ENCODE measurements around the gene CCDC34.

Gene CCDC34

GRCh38 chr11:27362749-27363575 lies at the start of gene CCDC34:
CCDC34 (minus strand) TSS chr11:27363215; CDS start chr11:27363194, 21 bp downstream.
- H3K4me3 ChIP-seq (replicated peaks; ENCODE audit: low read depth, low read length) = peak within 1 kb of the TSS; percentile 84
- TF ChIP-seq CTCF (IDR thresholded peaks at IDR 0.05; ENCODE audit: low read depth, low read length, missing control alignments) = no peak
- DNase-seq (ENCODE audit: extremely low read depth, low read depth) = peak; percentile 67

- no peak overlapping the region for H3K4me3 ChIP-seq (replicated peaks; ENCODE audit: low read depth, low read length)
- DNase-seq (ENCODE audit: extremely low read depth, low read depth) = no peak
- TF ChIP-seq CTCF (IDR thresholded peaks at IDR 0.05; ENCODE audit: low read depth, low read length, missing control alignments) = no peak
Observed at GRCh38 chr11:27412192-27412691, 49.2 kb upstream of the CCDC34 start.

GRCh38 chr11:27411328-27411727 lies 48.3 kb upstream of the CCDC34 start:
- no peak for TF ChIP-seq CTCF (IDR thresholded peaks at IDR 0.05; ENCODE audit: low read depth, low read length, missing control alignments)
- H3K4me3 ChIP-seq (replicated peaks; ENCODE audit: low read depth, low read length) = no peak overlapping the region
- no peak for DNase-seq (ENCODE audit: extremely low read depth, low read depth)

- no peak overlapping the region for H3K4me3 ChIP-seq (replicated peaks; ENCODE audit: low read depth, low read length)
- no peak for TF ChIP-seq CTCF (IDR thresholded peaks at IDR 0.05; ENCODE audit: low read depth, low read length, missing control alignments)
- DNase-seq (ENCODE audit: extremely low read depth, low read depth) = no peak
Observed at GRCh38 chr11:27410272-27410671, 47.3 kb upstream of the CCDC34 start.

GRCh38 chr11:27409742-27410141 lies 46.7 kb upstream of the CCDC34 start:
- no peak overlapping the region for H3K4me3 ChIP-seq (replicated peaks; ENCODE audit: low read depth, low read length)
- TF ChIP-seq CTCF (IDR thresholded peaks at IDR 0.05; ENCODE audit: low read depth, low read length, missing control alignments) = no peak
- DNase-seq (ENCODE audit: extremely low read depth, low read depth) = no peak

GRCh38 chr11:27409049-27409448 lies 46.0 kb upstream of the CCDC34 start:
- H3K4me3 ChIP-seq (replicated peaks; ENCODE audit: low read depth, low read length) = no peak overlapping the region
- TF ChIP-seq CTCF (IDR thresholded peaks at IDR 0.05; ENCODE audit: low read depth, low read length, missing control alignments) = no peak
- no peak for DNase-seq (ENCODE audit: extremely low read depth, low read depth)
